ENCODE measurements around the gene KDM4C. TPM values are rescaled to one million over a fixed set of nuclear protein-coding genes. Genes with fewer than 3 reads are reported as not detected.

Gene KDM4C
- polyA plus RNA-seq, 1 donor (not counting 4 experiments of a cell fraction or from before 2014, with no cell fraction given): 17.2 TPM

DNA sequence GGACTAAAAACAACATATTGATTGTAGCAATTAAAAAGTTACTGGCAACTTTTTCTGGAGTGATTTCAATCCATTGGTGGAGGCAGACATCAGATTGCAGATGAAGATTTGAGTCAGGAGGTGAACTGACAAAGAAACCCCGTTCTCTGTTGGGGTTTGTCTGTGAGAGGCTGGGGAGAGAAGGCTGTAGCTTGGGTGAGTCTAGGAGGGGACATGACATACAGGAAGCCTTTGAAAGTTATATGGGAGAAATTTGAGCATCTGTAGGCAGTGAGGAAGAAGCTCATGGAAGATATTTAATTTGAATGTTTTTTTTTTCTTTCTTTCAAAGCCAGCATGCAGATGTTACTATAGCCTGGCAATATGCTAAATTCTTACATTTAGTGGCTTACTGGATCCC, 26.0 kb downstream of the KDM4C start:
- dilution Hi-C loops (cut with MboI; ENCODE audit: extremely low pct_ligation_motif_present, low sequenced_read_pairs): no loop called here
- Histone ChIP-seq H3K27me3 (ENCODE audit: control insufficient read depth, extremely low read depth, insufficient read depth, low read length) (no peaks in the 10 kb centered on the region), H3K79me2 (ENCODE audit: control insufficient read depth, insufficient read depth, low read length) (peaks cover 69% of the 10 kb centered on the region), H3K9me1 (ENCODE audit: control insufficient read depth, extremely low read depth, insufficient read depth, low read length) (no peaks in the 10 kb centered on the region), H3K36me3 (ENCODE audit: control insufficient read depth in 2 of 2, extremely low read depth in 1 of 2, insufficient read depth in 2 of 2, low read length in 2 of 2) (no peaks in the 10 kb centered on the region), H2AFZ (ENCODE audit: control insufficient read depth, low read length) (no peak overlapping the region), H4K20me1 (ENCODE audit: control insufficient read depth, extremely low read depth, insufficient read depth, low read length) (no peaks in the 10 kb centered on the region), H3K9ac (ENCODE audit: control insufficient read depth, extremely low read depth, insufficient read depth, low read length) (no peak overlapping the region), H3K4me3 (ENCODE audit: control insufficient read depth in 2 of 3, extremely low read depth in 1 of 3, insufficient read depth in 2 of 3, low read depth in 1 of 3, low read length in 3 of 3) (no peak overlapping the region), H3K4me2 (ENCODE audit: control insufficient read depth, extremely low read depth, insufficient read depth, low read depth, low read length) (no peak overlapping the region), H3K9me3 (ENCODE audit: control insufficient read depth, low read depth, low read length) (no peaks in the 10 kb centered on the region), H3K4me1 (ENCODE audit: control insufficient read depth, extremely low read depth, insufficient read depth, low read length) (peaks cover 19% of the 10 kb centered on the region), H3K27ac (ENCODE audit: control insufficient read depth, insufficient read depth, low read length) (no peak overlapping the region)
- no peak for FAIRE-seq
- no peak for DNase-seq (ENCODE audit: low read depth, low spot score)
- TF ChIP-seq EZH2 (IDR thresholded peaks at IDR 0.05; ENCODE audit: low read length) (no peak), CTCF (optimal IDR thresholded peaks at IDR 0.05 in 1 of 3, IDR thresholded peaks at IDR 0.05 in 1 of 3, conservative IDR thresholded peaks at IDR 0.05 in 1 of 3; ENCODE audit: extremely low read depth in 1 of 3, insufficient read depth in 2 of 3, low read length in 3 of 3) (no peak)

DNA sequence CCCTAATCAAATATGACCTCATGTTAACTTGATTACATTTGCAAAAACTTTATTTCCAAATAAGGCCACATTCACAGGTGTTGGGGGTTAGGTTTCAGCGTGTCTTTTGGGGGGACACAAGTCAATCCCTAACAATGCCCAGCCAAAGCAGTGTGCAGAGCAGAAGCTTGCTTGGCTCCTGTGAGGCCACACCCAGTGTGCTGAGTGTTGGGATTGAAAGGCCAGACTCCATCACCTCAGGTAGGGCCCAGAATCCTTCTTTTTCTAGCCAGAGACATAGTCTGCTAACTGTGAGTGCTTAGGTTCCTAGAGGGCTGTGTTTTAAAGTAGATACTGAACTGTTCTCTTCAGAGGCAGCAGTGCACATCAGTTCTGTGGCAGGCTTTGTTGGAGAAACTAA, 27.9 kb downstream of the KDM4C start:
- Histone ChIP-seq H3K9me1 (ENCODE audit: control insufficient read depth, extremely low read depth, insufficient read depth, low read length) (no peaks in the 10 kb centered on the region), H3K4me1 (ENCODE audit: control insufficient read depth, extremely low read depth, insufficient read depth, low read length) (peaks cover 17% of the 10 kb centered on the region), H4K20me1 (ENCODE audit: control insufficient read depth, extremely low read depth, insufficient read depth, low read length) (no peaks in the 10 kb centered on the region), H3K4me2 (ENCODE audit: control insufficient read depth, extremely low read depth, insufficient read depth, low read depth, low read length) (no peak overlapping the region), H3K27me3 (ENCODE audit: control insufficient read depth, extremely low read depth, insufficient read depth, low read length) (no peaks in the 10 kb centered on the region), H3K9me3 (ENCODE audit: control insufficient read depth, low read depth, low read length) (no peaks in the 10 kb centered on the region), H3K27ac (ENCODE audit: control insufficient read depth, insufficient read depth, low read length) (no peak overlapping the region), H3K36me3 (ENCODE audit: control insufficient read depth in 2 of 2, extremely low read depth in 1 of 2, insufficient read depth in 2 of 2, low read length in 2 of 2) (no peaks in the 10 kb centered on the region), H3K79me2 (ENCODE audit: control insufficient read depth, insufficient read depth, low read length) (peaks cover 70% of the 10 kb centered on the region), H2AFZ (ENCODE audit: control insufficient read depth, low read length) (no peak overlapping the region), H3K9ac (ENCODE audit: control insufficient read depth, extremely low read depth, insufficient read depth, low read length) (no peak overlapping the region), H3K4me3 (ENCODE audit: control insufficient read depth in 2 of 3, extremely low read depth in 1 of 3, insufficient read depth in 2 of 3, low read depth in 1 of 3, low read length in 3 of 3) (no peak overlapping the region)
- dilution Hi-C loops (cut with MboI; ENCODE audit: extremely low pct_ligation_motif_present, low sequenced_read_pairs): no loop called here
- no peak for FAIRE-seq
- no peak for DNase-seq (ENCODE audit: low read depth, low spot score)
- no peak for TF ChIP-seq CTCF (optimal IDR thresholded peaks at IDR 0.05 in 1 of 3, IDR thresholded peaks at IDR 0.05 in 1 of 3, conservative IDR thresholded peaks at IDR 0.05 in 1 of 3; ENCODE audit: extremely low read depth in 1 of 3, insufficient read depth in 2 of 3, low read length in 3 of 3)
- no peak for TF ChIP-seq EZH2 (IDR thresholded peaks at IDR 0.05; ENCODE audit: low read length)
